Measurements from ENCODE around the gene KIF15. TPM values are rescaled to one million over a fixed set of nuclear protein-coding genes. Genes with fewer than 3 reads are reported as not detected.

Gene KIF15
- total RNA-seq, 4 donors from 2014 or later: 3.2 to 9.1 (median 4.9) TPM

DNA sequence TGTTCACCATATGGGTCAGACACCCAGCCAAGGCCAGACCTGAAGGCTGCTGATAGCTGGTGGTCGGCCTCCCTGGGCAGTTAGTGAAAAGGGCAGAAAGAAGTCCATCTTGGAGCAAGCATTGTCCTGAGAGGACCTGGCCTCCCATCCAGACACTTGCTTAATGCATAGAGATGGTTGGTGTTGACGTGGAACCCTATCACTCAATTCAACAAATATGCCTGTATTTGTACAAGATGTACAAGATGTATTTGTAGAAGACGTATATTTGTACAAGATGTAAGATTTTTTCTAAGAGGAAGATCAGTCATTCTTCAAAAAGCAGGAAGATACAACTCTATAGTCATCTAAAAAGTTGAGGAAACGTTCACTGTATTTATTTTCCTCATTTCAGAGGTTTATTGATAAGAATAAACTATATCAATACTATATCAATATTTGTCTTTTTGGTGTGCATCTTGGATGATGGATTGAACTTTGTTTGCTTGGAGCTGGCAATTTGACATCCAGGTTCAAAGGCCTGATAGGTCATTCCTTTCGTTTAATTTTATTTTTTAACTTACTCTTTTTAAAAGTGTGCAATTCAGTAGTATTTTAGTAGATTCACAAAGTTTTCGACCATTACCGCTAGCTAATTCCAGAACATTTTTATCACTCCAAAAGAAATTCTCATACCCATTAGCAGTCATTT, 106.0 kb downstream of the KIF15 start:
- TF ChIP-seq POLR2A (IDR thresholded peaks at IDR 0.05) (no peak), CTCF (IDR thresholded peaks at IDR 0.05) (no peak)
- Histone ChIP-seq H3K9me3 (no peaks in the 10 kb centered on the region), H3K27ac (no peak overlapping the region), H3K36me3 (peaks cover 0 to 32% (median 0%) of the 10 kb centered on the region in 3 donors), H3K4me3 (no peak overlapping the region), H3K27me3 (no peaks in the 10 kb centered on the region), H3K4me1 (peaks cover 3 to 10% (median 3%) of the 10 kb centered on the region in 3 donors)
- intact Hi-C loops (cut with DNase I): loop anchor here (10.0 kb wide), 1 partner anchor 523 kb away; no protein-coding TSS in a partner anchor
- 93 to 94% methylated on average over 7 of the region's 7 CpGs for WGBS, 2 donors
- DNase-seq: no peak

DNA sequence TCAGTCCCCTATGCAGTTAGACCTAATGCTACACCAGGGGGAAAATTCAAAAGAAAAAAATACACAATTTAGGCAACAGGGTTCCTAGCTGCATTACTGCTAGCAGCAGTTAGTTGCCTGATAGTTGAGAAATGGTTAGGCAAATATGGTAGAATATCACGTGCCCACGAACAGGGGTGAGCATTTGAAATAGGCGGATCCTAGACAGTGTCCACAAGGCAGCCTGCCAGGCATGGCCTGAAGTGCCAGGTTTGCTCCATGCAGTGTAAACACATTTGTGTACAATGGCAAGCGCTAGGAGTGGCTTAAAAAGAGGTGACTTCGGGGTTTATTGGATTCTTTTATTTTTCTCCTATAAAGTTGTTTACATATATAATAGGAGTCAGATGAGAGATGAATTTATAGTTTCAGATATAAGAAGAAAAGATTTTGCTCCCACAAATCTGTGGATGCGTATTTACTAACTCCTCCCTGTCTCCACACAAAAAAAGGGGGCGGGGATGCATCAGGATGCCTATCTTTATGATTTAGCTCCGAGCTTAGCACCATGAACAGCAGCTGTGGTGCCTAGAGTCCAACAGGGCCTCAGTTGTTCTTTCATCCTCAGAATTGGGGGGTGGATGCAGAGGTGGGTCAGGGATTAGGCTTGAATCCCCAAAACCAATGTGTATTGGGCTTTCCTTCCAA, 108.9 kb downstream of the KIF15 start:
- intact Hi-C loops (cut with DNase I): no loop called here
- DNase-seq: no peak
- Histone ChIP-seq H3K27me3 (no peaks in the 10 kb centered on the region), H3K27ac (no peak overlapping the region), H3K9me3 (no peaks in the 10 kb centered on the region), H3K36me3 (peaks cover 0 to 19% (median 0%) of the 10 kb centered on the region in 3 donors), H3K4me1 (no peaks in the 10 kb centered on the region), H3K4me3 (no peak overlapping the region)
- TF ChIP-seq CTCF (IDR thresholded peaks at IDR 0.05) (no peak), POLR2A (IDR thresholded peaks at IDR 0.05) (no peak)
- 56 to 65% methylated on average over 8 of the region's 8 CpGs for WGBS, 2 donors

- 74 to 82% methylated on average over 3 to 4 of the region's 5 CpGs for WGBS, 2 donors
- no peak for DNase-seq
- H3K27me3 ChIP-seq: no peaks in the 10 kb centered on the region
Measured at GRCh38 chr3:44874308-44874707, 112.7 kb downstream of the KIF15 start, which contains the start of gene TGM4. TGM4 (plus strand) TSS chr3:44874608; CDS start chr3:44874679, 71 bp downstream.

DNA sequence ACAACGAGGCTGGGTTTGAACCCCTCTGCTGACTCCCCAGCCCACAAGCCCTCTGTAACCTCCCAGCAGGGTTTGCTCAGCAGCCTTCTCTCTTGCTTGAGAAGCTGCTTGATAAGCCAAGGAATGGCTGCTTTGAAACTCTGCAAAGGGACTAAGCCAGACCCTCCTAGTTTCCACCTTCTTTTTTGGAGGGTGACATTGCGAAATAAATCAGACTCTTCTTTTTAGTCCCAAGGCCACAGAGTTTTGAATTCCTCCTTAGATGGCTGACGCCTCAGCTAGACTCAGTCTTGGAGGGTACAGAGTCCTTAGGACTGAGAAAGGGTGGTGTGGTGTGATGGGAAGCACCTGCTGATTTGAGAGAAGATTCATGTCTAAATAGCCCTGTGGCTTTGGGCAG, 114.0 kb downstream of the KIF15 start:
- Histone ChIP-seq H3K4me1 (no peaks in the 10 kb centered on the region), H3K36me3 (no peaks in the 10 kb centered on the region), H3K4me3 (no peak overlapping the region), H3K27me3 (no peaks in the 10 kb centered on the region), H3K9me3 (no peaks in the 10 kb centered on the region), H3K27ac (no peak overlapping the region)
- DNase-seq: no peak
- intact Hi-C loops (cut with DNase I): no loop called here
- whole genome bisulfite sequencing, 2 donors: 68 to 92% methylated on average over 2 to 3 of the region's 3 CpGs
- no peak for TF ChIP-seq CTCF (IDR thresholded peaks at IDR 0.05)
- no peak for TF ChIP-seq POLR2A (IDR thresholded peaks at IDR 0.05)

More at GRCh38 chr3:44874308-44874707, 112.7 kb downstream of the KIF15 start, which contains the start of gene TGM4:
- intact Hi-C loops (cut with DNase I): no loop called here
- H3K36me3 ChIP-seq: no peaks in the 10 kb centered on the region
- H3K27ac ChIP-seq: no peak within 1 kb of the TSS
- H3K9me3 ChIP-seq: no peaks in the 10 kb centered on the region
- TF ChIP-seq POLR2A (IDR thresholded peaks at IDR 0.05) (no peak), CTCF (IDR thresholded peaks at IDR 0.05) (no peak)
- no peaks in the 10 kb centered on the region for H3K4me1 ChIP-seq
- H3K4me3 ChIP-seq: no peak within 1 kb of the TSS

DNA sequence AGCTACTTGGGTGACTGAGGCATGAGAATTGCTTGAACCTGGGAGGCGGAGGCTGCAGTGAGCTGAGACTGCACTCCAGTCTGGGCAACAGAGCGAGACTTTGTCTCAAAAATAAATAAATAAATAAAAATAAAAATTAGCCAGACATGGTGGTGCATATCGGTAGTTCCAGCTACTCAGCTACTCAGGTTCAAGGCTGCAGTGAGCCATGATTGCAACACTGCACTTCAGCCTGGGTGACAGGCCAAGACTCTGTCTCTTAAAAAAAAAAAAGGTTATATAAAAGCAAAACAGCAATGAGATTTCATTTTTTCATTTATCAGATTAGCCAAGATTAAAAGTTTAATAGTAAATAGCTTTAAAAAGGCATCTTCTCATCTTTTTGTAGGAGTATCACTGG, 115.7 kb downstream of the KIF15 start:
- intact Hi-C loops (cut with DNase I): no loop called here
- DNase-seq: no peak
- Histone ChIP-seq H3K27me3 (no peaks in the 10 kb centered on the region), H3K9me3 (no peaks in the 10 kb centered on the region), H3K4me1 (no peaks in the 10 kb centered on the region), H3K4me3 (no peak overlapping the region), H3K36me3 (no peaks in the 10 kb centered on the region), H3K27ac (no peak overlapping the region)
- TF ChIP-seq CTCF (IDR thresholded peaks at IDR 0.05) (no peak), POLR2A (IDR thresholded peaks at IDR 0.05) (no peak)
- WGBS, 2 donors: 90 to 92% methylated on average over 3 of the region's 3 CpGs

Measured in esophagus squamous epithelium (tissue), 5 donors.